C4-2B (cell line): ENCODE results near the gene ENGASE.

Experiments
- H3K27ac ChIP-seq: fragments of 450-650 bp; 2 replicates; pipeline ENCODE4 v1.5.1; 2017
- ZFX ChIP-seq: fragments of 450-650 bp; IDR thresholded peaks from 2 replicates; pipeline ENCODE4 v1.6.1; 2017
- TF ChIP-seq, protein P1 (sequence below): fragments of 450-650 bp; conservative IDR thresholded peaks from 2 replicates; pipeline ENCODE4 v1.5.1; 2017; ENCODE audit warnings: mild to moderate bottlenecking

ENGASE gene

DNA sequence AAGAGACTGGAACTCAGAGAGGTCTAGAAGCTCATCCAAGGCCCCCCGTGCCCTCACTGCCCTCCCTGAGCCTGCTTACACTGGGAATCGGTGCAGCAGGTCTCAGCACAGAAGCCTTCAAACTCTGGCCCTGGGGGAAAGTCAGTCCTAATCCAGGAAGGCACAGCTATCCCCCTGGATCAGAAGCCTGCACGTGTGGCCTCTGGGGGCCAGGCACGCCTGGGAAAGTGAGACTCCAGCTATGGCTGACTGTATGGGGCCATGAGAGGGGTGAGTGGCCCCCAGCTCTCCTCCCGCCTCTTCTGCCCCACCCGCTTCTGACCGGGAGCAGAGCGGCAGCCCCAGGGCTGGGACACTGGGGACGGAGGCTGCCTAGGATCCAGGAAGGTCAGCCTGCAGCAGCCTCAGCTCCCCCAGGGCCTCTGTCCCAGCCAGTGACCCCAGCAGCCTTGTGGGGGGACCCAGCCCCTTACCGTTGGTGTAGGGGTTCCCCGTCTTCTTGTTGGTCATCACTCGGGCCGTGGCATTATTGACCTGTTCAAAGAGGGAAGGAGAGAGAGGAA is 26.6 kb downstream of the ENGASE start:
- TF ChIP-seq ZFX: no peak
- TF ChIP-seq, protein P1, sequence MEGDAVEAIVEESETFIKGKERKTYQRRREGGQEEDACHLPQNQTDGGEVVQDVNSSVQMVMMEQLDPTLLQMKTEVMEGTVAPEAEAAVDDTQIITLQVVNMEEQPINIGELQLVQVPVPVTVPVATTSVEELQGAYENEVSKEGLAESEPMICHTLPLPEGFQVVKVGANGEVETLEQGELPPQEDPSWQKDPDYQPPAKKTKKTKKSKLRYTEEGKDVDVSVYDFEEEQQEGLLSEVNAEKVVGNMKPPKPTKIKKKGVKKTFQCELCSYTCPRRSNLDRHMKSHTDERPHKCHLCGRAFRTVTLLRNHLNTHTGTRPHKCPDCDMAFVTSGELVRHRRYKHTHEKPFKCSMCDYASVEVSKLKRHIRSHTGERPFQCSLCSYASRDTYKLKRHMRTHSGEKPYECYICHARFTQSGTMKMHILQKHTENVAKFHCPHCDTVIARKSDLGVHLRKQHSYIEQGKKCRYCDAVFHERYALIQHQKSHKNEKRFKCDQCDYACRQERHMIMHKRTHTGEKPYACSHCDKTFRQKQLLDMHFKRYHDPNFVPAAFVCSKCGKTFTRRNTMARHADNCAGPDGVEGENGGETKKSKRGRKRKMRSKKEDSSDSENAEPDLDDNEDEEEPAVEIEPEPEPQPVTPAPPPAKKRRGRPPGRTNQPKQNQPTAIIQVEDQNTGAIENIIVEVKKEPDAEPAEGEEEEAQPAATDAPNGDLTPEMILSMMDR: no peak
- H3K27ac ChIP-seq: no peak overlapping the region

DNA sequence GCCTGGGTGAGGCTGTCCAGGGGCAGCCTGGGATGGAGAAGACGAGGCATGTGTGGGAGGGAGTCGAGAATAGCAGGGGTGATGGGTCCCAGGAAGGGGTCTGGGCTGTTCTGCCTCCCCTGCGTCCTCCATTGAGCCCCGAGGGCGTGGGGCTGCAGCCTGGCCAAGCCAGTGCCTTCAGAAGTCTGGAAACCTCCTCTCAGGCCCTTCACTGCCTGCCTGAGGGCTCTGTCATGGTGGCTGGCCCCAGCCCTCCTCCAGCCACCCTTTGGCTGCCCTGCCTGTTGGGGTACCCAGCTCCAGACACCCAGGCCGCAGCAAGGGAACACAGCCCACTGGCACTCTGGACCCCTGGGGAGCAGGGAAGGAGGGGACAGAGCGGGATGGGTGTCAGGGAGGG is 27.6 kb downstream of the ENGASE start:
- H3K27ac ChIP-seq: no peak overlapping the region
- no peak for TF ChIP-seq ZFX
- TF ChIP-seq, protein P1: no peak

DNA sequence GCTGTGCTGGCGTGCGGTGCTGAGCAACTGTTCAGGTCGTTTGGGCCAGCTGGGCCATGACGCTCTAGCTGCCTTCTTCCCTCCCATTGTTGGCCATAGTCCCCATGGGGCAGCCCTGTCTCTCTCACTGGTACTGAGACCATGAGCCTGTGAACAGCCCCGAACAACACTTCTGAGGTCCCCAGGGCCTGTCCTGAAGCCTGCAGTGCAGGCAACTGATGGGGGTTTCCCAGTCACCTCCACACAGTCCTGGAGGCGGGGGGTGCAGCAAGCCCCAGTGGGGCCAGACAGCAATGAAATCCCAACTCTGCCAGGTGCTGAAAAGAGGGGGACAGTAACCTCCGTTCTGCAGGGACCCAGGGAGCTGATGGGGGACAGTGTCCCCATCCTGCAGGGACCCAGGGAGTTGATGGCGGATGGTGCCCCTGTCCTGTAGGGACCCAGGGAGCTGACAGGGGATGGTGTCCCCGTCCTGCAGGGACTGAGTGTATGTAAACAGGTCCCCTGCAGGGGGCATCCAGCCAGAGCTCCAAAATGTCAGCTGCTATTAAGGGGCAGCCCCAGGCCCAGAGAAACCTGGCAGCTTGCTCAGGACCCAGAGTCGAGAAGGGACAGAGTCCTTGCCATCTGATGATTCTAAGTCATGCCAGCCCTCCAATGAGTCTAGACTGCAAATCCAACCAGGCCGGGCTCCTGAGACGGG is 30.4 kb downstream of the ENGASE start:
- H3K27ac ChIP-seq: no peak overlapping the region
- TF ChIP-seq, protein P1: no peak
- TF ChIP-seq ZFX: no peak

DNA sequence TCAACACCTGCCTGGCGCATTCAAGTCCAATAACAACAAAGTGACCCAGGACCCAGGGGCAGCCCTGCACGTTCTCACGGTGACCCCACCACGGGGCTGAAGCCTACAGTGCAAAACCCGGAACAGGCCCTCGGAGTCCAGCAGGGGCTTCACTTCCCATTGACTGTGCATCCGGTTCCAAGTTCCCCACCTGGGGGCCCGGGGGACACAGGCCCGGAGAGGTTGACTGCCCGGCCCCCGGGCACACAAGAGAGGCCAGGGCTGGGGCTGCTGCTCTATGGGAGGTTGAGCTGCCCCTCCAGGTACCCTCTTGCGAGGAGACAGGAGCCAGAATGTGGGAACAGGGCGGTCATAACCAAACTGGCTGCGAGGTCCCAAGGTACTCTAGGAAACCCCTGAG is 31.3 kb downstream of the ENGASE start:
- H3K27ac ChIP-seq: no peak overlapping the region
- no peak for TF ChIP-seq ZFX
- TF ChIP-seq, protein P1: no peak

DNA sequence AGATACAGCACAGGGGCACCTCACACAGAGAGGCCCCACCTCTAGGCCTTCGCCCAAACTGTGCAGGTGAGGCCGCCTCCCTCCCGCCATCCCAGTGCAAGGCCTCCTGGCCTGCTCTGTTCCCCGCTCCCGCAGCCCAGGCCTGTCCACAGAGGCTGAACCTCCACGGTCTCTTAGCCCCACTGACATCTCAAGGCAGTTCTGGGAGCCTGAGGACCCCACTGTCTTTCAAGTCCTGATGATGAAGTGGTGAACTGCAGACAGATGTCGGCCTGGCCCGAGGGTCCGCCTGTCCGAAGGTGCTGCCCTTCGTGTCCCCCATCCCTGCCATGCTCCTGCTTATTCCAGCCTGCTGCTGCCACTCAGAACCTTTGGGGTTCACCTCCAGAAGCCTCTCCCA is 32.3 kb downstream of the ENGASE start:
- no peak overlapping the region for H3K27ac ChIP-seq
- TF ChIP-seq, protein P1: no peak
- TF ChIP-seq ZFX: no peak

DNA sequence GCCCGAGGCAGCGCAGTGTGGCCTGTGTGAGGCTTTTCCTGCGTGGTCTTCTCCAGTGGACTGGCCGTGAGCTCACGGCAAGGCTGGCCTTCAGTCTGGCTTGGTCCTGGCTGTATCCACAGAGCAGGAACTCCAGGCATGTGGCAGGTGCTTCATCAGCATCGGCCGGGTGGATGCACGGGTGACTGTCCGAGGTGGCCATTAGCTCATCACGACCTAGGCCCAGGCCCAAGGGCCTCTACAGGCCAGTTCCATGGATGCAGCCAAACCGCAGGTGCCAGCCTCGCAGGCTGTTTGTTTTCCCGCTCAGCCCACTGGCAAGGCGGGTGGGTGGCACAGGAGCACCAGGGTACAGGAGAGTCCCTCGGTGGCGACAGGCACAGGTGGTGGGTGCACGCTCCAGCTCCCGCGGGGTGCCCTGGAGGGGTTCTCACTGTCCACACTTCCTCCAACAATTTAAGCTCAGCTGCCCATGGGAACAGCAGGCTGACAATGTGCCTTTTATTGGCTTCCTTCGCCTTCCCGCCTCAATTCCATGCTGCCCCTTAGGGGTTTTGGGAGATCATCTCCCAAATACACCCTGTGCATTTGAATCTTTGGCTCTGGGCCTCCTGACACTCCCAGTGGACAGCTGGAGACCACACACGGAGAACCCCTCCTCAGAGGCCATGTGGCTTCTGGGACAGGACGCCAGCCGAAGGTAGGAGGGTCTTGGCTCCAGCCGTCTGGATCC is 33.0 kb downstream of the ENGASE start:
- no peak overlapping the region for H3K27ac ChIP-seq

More for the DNA sequence above, 33.0 kb downstream of the ENGASE start:
- TF ChIP-seq ZFX: no peak
- TF ChIP-seq, protein P1: no peak
